Smooth muscle cell (in vitro differentiated cells): ENCODE measurements around the gene KRTAP2-3. TPM values are rescaled to one million over a fixed set of nuclear protein-coding genes. Genes with fewer than 3 reads are reported as not detected.

Experiments
- DNase-seq: peaks from one replicate; lab custom pipeline; 2025; ENCODE audit not compliant: unreplicated experiment; lab: John Stamatoyannopoulos, UW
- H2AFZ ChIP-seq: fragments of 200-600 bp; sonication (generic); 2 replicates; pipeline ENCODE4 v1.6.0; 2016; ENCODE audit warnings: antibody characterized with exemption, low read depth, mild to moderate bottlenecking
- H3F3A ChIP-seq: fragments of 200-600 bp; sonication (generic); 2 replicates; pipeline ENCODE4 v1.6.0; 2017; ENCODE audit warnings: antibody characterized with exemption, low read depth
- H3K27ac ChIP-seq: fragments of 200-600 bp; sonication (generic); 2 replicates; pipeline ENCODE4 v1.5.1; 2016; ENCODE audit warnings: low read depth, mild to moderate bottlenecking
- H3K27me3 ChIP-seq: fragments of 200-600 bp; sonication (generic); 2 replicates; pipeline ENCODE4 v1.6.1; 2016; ENCODE audit warnings: low read depth, mild to moderate bottlenecking
- H3K36me3 ChIP-seq: fragments of 200-600 bp; sonication (generic); 2 replicates; pipeline ENCODE4 v1.5.1; 2016; ENCODE audit warnings: low read depth
- H3K4me1 ChIP-seq: fragments of 200-600 bp; sonication (generic); 2 replicates; pipeline ENCODE4 v1.5.1; 2016; ENCODE audit warnings: low read depth
- H3K4me2 ChIP-seq: fragments of 200-600 bp; sonication (generic); 2 replicates; pipeline ENCODE4 v1.6.0; 2016; ENCODE audit warnings: mild to moderate bottlenecking
- H3K4me3 ChIP-seq: fragments of 200-600 bp; sonication (generic); 2 replicates; pipeline ENCODE4 v1.5.1; 2016; ENCODE audit warnings: mild to moderate bottlenecking
- H3K79me2 ChIP-seq: fragments of 200-600 bp; sonication (generic); 2 replicates; pipeline ENCODE4 v1.6.0; 2016; ENCODE audit warnings: low read depth, mild to moderate bottlenecking
- H3K9ac ChIP-seq: fragments of 200-600 bp; sonication (generic); 2 replicates; pipeline ENCODE4 v1.6.0; 2016; ENCODE audit warnings: low read depth
- H3K9me3 ChIP-seq: fragments of 200-600 bp; sonication (generic); replicated peaks from 2 replicates; pipeline ENCODE4 v1.5.1; 2016; ENCODE audit warnings: low read depth
- H4K20me1 ChIP-seq: fragments of 200-600 bp; sonication (generic); 2 replicates; pipeline ENCODE4 v1.6.0; 2016; ENCODE audit warnings: low read depth
- CTCF ChIP-seq: fragments of 200-600 bp; sonication (generic); IDR thresholded peaks from 2 replicates; pipeline ENCODE4 v1.5.1; 2017; ENCODE audit warnings: borderline replicate concordance, mild to moderate bottlenecking, antibody characterized with exemption; ENCODE audit not compliant: insufficient read depth, poor library complexity, severe bottlenecking
- WGBS: methylation state at CpG from one replicate; pipeline ENCODE4 v1.1.7; 2016; ENCODE audit warnings: low lambda C conversion rate; 5-methylcytosine and 5-hydroxymethylcytosine counted together
- polyA plus RNA-seq: library from polyadenylated mRNA; unstranded; fragments of >200 nt; fragmentation: Nextera tagmentation; extraction: Ambion mirVana; gene quantifications from 2 replicates; pipeline ENCODE4 v1.2.1, GENCODE V29; 2016
- total RNA-seq: library from RNA; depleted of rRNA; stranded (reverse); fragments of >200 nt; gene quantifications from 2 replicates; pipeline ENCODE4 v1.2.3, GENCODE V29; 2014

Gene KRTAP2-3
- total and polyA plus RNA-seq, 2 experiments from 2014 or later, result 17.3 to 21.0 TPM

GRCh38 chr17:41015454-41015853 lies 44.5 kb downstream of the KRTAP2-3 start:
- H4K20me1 ChIP-seq, result no peaks in the 10 kb centered on the region
- no peak for TF ChIP-seq CTCF

GRCh38 chr17:41013606-41014005 lies 46.3 kb downstream of the KRTAP2-3 start:
- no peaks in the 10 kb centered on the region for H3K79me2 ChIP-seq
- H3K36me3 ChIP-seq, result no peaks in the 10 kb centered on the region
- peaks cover 5% of the 10 kb centered on the region for H3K4me1 ChIP-seq
- no peak overlapping the region for H3K9ac ChIP-seq
- no peak for TF ChIP-seq CTCF
- 52% methylated on average over 1 of the region's 1 CpG for WGBS
- no peaks in the 10 kb centered on the region for H3K9me3 ChIP-seq
- no peak overlapping the region for H2AFZ ChIP-seq
- DNase-seq, result no peak
- H4K20me1 ChIP-seq, result no peaks in the 10 kb centered on the region
- no peaks in the 10 kb centered on the region for H3F3A ChIP-seq
- H3K4me2 ChIP-seq, result no peak overlapping the region
- no peaks in the 10 kb centered on the region for H3K27me3 ChIP-seq
- no peak overlapping the region for H3K4me3 ChIP-seq
- no peak overlapping the region for H3K27ac ChIP-seq

More at GRCh38 chr17:41015454-41015853, 44.5 kb downstream of the KRTAP2-3 start:
- H3K9ac ChIP-seq, result no peak overlapping the region
- DNase-seq, result no peak
- H3K4me1 ChIP-seq, result no peaks in the 10 kb centered on the region
- H3K4me3 ChIP-seq, result no peak overlapping the region
- H3K27ac ChIP-seq, result no peak overlapping the region
- no peak overlapping the region for H2AFZ ChIP-seq
- H3K9me3 ChIP-seq, result no peaks in the 10 kb centered on the region
- H3F3A ChIP-seq, result no peaks in the 10 kb centered on the region
- WGBS, result 79% methylated on average over 7 of the region's 7 CpGs
- no peaks in the 10 kb centered on the region for H3K27me3 ChIP-seq
- no peak overlapping the region for H3K4me2 ChIP-seq
- no peaks in the 10 kb centered on the region for H3K36me3 ChIP-seq
- no peaks in the 10 kb centered on the region for H3K79me2 ChIP-seq

- no peak overlapping the region for H3K27ac ChIP-seq
- TF ChIP-seq CTCF, result no peak
- H3K4me2 ChIP-seq, result no peak overlapping the region
- no peaks in the 10 kb centered on the region for H3K9me3 ChIP-seq
- peaks cover 5% of the 10 kb centered on the region for H3K4me1 ChIP-seq
- no peak overlapping the region for H3K4me3 ChIP-seq
- H3K36me3 ChIP-seq, result no peaks in the 10 kb centered on the region
- H3K79me2 ChIP-seq, result no peaks in the 10 kb centered on the region
- no peak overlapping the region for H3K9ac ChIP-seq
- no peaks in the 10 kb centered on the region for H3K27me3 ChIP-seq
- WGBS, result 39% methylated on average over 3 of the region's 3 CpGs
- no peak overlapping the region for H2AFZ ChIP-seq
- no peak for DNase-seq
- no peaks in the 10 kb centered on the region for H4K20me1 ChIP-seq
- no peaks in the 10 kb centered on the region for H3F3A ChIP-seq
These were observed 46.7 kb downstream of the KRTAP2-3 start for GRCh38 chr17:41013181-41013580.

- Histone ChIP-seq H3K9ac (no peak overlapping the region), H3K4me2 (no peak overlapping the region), H3K27ac (no peak overlapping the region), H4K20me1 (no peaks in the 10 kb centered on the region), H3K36me3 (no peaks in the 10 kb centered on the region), H3K9me3 (no peaks in the 10 kb centered on the region), H3K27me3 (no peaks in the 10 kb centered on the region), H3K4me3 (no peak overlapping the region), H3F3A (no peaks in the 10 kb centered on the region), H3K79me2 (no peaks in the 10 kb centered on the region), H3K4me1 (peaks cover 5% of the 10 kb centered on the region), H2AFZ (no peak overlapping the region)
- no peak for TF ChIP-seq CTCF
- no peak for DNase-seq
- 84% methylated on average over 6 of the region's 6 CpGs for WGBS
These were observed 47.4 kb downstream of the KRTAP2-3 start for GRCh38 chr17:41012326-41013120.
